RKO (cell line): ENCODE results near the gene TTC9C.
A peak's percentile ranks its signal among the peaks of the same experiment; 100 is the strongest.
"Not testable (repeated sequence)": the region's sequence is repeated elsewhere in the genome, so short reads cannot be mapped to it uniquely, and the experiment has no call there.

Source experiments
- DNase-seq: peaks from one replicate; pipeline ENCODE4 v3.0.0-alpha.2; 2016; ENCODE audit warnings: low spot score

Gene TTC9C, protein sequence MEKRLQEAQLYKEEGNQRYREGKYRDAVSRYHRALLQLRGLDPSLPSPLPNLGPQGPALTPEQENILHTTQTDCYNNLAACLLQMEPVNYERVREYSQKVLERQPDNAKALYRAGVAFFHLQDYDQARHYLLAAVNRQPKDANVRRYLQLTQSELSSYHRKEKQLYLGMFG

DNA sequence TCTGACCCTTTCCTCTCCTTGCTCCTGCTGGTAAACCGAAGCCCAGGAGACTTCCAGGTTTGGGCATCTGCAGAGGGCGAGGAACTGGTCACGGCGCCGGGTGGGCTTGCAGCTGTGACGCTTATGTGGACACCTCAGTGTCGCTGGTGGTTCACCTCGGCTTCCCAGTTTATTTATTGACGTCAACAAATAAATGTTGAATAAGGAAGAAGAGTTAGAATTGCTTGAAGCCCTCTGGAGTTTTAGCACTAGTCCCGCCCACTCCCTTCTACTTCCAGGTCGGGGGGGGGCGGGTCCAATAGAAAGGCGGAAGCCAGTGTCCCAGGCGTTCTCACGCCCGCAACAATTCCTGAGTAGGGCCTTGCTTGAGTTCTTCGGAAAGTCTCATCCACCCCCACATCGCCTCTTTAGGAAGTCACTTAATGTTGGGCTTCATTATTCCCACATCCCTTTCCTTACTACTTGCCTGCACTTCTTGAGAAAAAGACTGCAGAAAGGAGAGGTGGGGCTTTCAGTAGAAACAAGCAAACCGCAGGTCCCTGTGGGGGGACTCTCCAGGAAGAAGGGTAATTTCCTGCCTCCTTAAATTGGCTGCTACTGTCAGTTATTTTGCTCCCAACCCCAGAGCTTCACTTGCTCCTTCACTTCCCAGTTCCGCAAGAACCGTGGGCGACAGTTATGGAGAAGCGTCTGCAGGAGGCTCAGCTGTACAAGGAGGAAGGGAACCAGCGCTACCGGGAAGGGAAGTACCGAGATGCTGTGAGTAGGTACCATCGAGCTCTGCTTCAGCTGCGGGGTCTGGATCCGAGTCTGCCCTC is at the start of gene TTC9C:
Gene TTC9C (plus strand): TSS at position 316 of the 818 bp plus-strand sequence. CDS start 363 bp downstream, at position 679.
- peak; percentile 93 for DNase-seq

DNA sequence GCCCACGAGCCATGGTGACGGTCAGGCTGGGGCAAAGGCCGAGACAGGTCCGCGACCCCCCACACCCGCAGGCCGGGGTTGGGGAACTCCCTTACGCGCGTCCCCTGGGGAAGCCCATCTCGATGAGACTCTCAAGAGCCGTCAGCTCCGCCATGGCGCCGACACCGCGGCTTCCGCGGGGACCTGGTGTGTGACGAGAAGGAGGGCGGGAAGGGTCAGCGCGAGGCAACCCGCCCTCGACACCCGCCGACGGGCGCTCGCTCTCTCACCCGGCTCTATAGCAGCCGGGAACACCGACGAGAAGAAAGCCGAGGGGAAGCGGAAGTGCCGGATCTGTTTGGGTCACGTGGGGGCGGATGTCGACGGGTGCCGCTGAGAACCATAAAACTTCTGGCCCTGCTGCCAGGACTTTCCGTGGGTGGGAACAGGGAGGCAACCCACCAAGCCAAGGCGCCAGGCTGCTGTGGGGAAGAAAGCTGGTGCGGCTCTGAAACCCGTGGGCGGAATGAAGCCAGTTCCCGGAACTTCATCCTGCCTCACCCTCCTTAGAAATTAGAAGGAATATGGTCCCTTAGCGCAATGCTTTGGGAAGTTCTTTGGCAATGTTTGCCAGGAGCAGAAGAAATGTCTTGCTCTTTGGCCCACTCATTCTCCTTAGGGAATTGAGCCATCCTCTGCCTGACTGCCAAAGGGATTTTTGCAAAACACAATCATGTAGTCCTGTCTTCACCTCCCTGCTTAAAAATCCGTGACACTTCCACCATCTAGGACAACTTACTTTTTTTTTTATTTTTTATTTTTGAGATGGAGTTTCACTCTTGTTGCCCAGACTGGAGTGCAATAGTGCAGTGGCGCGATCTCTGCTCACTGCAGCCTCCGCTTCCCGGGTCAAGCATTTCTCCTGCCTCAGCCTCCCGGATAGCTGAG is 49.3 kb upstream of the TTC9C start, which contains the start of gene UBXN1:
Gene UBXN1 (minus strand): TSS at position 304 of the 927 bp plus-strand sequence. CDS start 150 bp downstream, at position 154.
- peak; percentile 93 for DNase-seq

DNA sequence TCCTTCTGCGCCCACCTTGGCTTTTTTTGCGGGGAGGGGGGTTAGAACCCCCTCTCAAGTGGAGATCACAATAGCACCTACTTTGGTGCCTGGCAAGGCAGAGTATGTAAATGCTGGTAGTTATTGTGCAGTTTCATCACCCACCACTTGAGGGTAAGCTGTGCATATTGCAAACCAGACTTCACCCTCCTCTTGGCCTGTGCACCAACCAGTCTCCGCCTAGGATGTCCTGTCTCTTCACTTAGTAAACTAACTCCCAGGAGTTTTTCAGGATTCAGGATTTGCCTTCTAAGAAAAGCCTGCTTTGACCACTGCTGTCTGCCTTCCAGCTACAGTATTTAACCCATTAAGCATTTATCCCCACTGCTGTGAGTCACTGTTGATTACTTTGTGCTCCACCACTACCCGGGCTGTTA is 47.5 kb upstream of the TTC9C start:
- peak; percentile 91 for DNase-seq

DNA sequence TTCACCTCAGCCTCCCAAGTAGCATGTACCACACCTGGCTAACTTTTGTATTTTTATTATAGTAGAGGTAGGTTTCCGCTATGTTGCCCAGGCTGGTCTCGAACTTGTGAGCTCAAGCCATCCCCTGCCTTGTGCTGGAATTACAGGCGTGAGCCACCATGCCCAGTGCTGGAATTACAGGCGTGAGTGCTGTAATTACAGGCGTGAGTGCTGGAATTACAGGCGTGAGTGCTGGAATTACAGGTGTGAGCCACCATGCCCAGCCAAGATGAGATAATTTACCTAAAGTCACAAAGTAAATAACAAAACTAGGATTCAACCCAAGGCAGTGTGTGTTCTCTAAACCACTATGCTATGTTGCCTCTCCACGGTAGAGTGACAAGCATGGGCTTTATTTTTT is 45.8 kb upstream of the TTC9C start:
- no peak for DNase-seq

DNA sequence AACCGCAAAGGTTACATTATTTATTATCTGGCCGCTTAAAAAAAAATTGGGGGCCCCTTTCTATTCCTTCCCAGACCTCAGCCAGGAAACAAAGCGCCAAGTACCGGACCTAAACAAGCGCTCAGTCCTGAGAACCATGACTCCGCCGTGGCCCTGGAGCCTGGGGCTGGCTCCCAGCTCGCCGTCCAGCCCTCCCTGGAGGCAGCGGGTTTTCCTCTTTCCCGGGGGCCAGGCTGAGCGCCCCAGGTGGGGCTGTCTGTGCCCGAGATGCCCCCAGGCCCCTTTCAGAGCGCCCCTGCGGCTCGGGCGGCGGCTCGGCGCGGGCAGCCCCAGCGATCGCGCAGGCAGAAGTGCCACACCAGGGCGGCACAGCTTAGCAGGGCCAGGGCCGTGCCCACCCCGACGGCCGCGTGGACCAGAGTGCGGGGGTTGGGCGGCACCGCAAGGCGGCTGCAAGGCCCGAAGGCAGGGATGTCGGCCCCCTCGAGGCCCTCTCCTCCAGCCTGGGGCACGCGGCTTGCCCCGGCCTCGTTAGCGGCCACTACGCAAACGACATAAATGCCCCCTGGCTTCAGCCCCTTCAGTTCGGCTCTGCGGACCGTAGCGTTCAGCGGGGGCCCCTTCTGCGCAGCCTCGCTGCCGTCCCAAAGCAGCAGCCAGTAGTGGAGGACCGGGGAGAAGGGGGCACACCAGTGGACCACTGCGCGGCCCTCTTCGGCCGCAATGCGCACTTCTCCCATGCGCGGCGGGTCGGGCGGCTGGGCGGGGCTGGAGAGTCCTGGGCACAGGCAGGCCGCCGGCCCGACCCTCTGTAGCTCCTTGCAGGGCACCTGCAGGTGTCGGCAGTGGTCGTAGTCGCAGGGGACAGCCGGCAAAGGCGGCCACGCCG is 40.5 kb upstream of the TTC9C start:
- no peak for DNase-seq

DNA sequence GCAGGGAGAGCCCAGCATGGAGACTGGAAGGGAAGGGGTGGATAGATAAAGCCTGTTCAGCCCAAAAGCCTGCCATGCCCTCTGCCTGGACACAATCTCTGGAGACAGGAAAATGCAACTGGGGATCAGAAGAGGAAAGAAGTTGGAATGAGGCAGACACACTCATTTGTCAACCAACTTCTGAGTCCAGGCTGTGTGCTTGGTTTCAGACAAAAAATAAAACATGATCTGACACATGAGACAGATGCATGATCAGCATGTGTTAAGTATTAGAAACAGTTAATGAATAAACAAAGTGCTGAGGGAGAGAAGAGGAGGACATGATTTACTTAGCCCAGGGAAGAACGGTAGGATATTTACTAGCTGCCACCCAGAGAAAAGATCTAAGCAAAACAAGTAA is 39.8 kb upstream of the TTC9C start:
- no peak for DNase-seq

DNA sequence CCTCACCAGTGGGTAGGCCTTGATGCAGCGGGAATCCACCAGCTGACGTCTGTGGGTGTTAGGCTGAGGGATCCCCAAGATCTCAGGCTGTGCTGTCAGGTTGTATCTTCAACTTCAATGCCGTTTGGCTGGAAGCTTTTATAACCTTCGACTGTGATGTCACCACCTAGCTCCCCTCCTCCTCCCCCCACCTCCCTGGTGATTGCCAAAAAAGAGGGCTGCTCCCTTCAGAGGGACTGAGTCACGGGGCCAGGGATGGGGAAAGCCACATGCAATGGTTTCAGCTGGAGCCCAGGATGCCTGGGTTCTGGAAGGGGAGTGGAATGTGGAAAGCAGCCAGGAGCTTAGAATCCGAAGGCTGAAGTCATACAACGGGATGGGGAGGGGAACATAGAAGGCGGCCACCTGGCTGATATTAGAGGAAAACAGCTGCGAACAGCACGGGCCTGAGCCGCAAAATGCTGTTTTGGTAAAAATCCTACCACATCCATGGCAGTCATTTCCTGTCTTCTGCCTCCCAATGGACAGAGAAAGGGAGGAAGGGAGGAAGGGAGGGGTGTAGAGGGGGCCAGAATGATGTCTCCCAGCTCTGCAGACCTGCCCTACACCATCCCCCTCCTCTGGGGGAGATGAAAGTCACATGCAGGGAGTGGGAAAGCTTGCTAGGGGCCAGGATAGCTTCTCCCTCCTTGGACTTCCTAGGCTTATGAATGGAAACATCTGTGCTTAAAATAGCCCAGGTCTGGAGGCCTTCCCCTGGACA is 38.7 kb upstream of the TTC9C start, which contains the start of gene LRRN4CL:
Gene LRRN4CL (minus strand): TSS at position 110 of the 763 bp plus-strand sequence. CDS start 1,022 bp downstream, outside the sequence.
- no peak for DNase-seq

DNA sequence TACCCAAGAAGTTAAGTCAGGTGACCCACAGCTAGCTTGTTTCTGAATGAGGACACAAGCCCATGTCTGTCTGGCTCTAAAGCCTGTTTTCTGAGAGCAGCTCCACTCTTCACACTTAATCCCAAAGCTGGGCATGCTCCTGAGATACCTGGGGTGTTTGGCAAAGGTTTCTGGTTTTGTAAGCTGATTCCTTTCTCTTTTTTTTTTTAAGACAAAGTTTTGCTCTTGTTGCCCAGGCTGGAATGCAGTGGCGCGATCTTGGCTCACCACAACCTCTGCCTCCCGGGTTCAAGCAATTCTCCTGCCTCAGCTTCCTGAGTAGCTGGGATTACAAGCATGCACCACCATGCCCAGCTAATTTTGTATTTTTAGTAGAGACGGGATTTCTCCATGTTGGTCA is 34.7 kb upstream of the TTC9C start:
- DNase-seq: not testable (repeated sequence)

DNA sequence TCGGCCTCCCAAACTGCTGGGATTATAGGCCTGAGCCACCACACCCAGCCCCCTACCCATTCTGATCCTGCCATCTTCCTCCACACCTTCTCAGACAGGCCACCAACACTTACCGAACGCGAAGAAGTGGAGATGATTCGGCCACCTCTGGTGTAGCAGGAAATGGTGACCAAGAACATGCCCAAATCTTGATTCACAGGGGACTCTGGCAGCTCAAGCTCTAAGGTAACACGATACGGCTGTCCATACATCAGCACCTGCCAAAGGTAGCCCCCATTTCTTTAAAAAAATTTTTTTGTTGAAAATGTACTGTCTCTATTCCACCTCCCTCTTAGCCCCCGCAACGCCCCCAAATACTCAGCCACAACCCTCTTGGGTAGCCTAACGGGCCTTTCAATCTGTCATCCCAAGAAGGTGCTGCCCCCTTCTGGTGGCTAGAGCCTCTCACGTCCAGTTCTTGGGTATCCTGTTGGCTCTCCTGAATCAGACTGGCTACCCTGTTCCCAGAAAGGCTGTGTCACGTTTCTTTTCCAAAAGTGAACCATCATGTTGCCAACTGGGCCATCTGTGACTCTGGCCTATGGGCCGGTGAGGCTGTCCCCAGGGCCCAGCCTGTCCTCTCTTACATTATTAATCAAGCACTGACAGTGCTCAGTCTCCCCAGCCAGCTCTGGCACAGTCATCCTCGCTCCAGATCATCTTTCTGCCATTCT is 33.7 kb upstream of the TTC9C start:
- peak; percentile 80 for DNase-seq

DNA sequence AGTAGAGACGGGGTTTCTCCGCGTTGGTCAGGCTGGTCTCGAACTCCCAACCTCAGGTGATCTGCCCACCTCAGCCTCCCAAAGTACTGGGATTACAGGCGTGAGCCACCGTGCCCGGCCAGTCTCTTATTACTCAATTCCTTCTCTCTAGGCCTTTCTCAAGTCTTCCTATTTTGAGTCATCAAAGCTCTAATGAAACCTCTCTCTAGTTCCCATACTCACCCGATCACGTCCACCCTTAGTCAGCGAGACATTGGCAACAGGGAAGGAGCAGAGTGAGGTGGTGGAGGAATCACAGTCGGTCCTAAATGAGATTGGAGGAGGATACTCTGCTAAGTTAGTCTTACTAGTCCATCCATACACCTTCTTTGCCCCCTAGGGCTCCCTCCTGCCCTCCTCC is 26.0 kb upstream of the TTC9C start:
- no peak for DNase-seq

DNA sequence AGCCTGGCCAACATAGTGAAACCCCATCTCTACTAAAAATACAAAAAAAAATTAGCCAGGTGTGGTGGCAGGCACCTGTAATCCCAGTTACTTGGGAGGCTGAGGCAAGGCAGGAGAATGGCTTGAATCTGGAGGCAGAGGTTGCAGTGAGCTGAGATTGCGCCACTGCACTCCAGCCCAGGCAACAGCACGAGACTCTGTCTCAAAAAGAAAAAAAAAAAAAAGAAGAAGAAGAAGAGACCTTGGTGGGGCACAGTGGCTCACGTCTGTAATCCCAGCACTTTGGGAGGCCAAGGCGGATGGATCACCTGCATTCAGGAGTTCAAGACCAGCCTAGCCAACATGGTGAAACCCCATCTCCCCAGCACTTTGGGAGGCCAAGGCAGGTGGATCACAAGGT is 24.4 kb upstream of the TTC9C start:
- not testable (repeated sequence) for DNase-seq

DNA sequence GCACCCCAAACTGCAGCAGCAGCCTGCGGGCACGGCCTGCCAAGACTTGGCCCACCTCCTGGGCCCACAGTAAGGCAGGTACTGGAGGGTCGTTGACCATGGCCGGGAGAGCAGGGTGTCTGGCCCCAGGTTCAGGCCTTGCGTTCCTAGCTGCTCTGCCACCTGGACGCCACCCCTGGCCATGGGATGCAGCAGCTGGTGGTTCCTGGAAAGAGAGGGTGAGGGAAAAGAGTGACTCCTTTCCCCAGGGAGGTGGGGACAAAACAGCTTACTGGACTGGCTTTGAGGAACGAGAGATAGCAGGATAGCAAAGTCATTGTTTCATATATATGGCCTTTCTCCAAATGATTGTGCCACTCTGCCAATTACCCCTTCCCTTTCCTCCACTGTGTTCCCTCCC is 22.9 kb upstream of the TTC9C start:
- DNase-seq: peak; percentile 45

DNA sequence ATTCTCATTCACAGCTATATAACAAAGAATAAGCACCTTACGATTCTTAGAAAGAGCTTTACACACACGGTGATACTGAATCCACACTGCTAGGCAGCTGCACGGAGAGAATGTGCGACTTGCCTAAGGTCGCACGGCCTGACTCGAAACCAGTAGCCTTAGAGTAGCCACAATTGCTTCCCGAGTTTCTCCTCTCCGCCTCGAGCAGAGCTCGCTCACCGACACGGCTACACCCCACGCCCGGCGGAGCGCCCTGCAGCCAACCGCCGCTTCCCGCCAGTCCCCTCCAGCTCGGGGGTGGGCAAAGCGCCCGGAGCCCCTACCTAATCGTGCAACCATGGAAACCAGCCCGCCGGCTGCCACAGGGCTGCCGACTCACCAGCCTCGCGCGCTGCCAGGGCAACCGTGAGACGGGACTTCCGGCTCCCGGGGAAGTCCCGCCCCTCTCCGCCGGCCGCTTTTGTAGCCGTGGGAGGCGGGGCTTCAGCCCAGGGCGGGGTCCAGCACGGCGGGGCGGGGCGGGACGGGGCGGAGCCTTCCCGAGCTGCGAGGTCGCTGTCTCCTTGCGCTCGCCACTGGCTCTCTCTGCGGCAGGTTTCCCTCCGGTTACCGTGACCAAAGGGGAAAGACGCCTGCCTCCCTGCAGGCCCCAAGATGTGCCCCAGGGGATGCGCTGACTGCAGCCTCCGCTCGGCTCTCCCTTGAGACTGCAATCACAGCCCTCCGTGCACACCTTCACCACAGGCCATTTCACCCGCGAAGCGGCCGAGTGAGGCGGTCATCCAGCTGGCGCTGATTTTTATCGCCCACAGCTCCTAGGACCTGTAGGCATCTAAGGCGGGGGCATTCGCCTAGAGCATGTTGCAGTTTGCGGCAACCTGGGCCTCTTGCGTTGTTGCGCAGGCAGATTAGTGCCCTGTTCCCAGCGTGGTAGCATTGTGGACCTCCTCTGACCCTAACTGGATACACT is 22.1 kb upstream of the TTC9C start:
- DNase-seq: peak; percentile 95

DNA sequence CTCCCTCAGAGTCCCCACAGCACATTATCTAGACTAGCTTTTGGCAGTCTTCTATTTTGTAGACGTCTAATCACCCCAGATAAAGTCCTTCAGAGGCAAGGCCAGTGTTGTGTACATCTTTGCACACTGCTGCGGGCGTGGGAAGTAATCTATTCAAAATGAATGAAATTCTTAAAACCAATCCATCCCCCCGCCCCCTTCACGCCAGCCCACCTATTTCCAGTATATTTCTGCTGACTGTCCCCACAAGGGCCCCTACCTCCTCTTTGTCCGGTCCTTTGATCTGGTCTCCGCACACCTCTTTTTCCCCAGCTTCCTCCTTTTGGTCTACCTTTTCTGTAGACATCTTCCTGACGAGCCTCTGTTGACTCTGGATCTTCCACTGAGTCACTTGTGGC is 21.4 kb upstream of the TTC9C start:
- no peak for DNase-seq

DNA sequence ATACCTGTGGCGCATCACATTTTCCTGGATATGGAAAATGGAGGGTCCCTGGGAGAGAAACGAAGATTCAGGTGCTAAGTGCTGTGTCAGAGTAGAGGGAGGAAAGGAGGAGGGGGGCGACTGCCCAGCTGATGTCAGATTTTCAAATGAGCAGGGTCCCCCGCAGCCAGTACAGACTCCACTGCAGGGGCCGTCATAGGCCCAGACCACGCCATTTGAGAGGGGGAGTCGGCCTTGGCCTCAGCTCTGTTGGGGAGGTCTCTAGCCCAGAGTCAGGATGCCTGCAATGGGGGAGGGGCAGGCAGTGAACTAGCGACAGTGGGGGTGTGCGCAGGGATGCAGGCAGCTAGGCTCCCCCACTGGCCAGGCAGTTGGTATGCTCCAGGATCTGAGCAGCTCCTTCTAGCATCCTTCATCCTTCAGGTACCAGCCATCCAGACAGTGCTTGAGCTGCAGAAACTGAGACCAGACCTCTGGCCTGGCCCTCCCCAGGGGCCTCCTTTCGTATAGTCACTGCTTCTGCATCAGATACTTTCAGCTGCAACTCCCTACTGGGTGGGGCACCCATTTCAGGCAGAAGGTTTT is 20.9 kb upstream of the TTC9C start, which contains the start of the genes BSCL2 and GNG3:
Gene BSCL2 (minus strand): TSS at position 148 of the 585 bp plus-strand sequence. CDS start 229 bp downstream, outside the sequence.
Gene GNG3 (plus strand): TSS at position 400 of the 585 bp plus-strand sequence. CDS start 620 bp downstream, outside the sequence.
- no peak for DNase-seq

DNA sequence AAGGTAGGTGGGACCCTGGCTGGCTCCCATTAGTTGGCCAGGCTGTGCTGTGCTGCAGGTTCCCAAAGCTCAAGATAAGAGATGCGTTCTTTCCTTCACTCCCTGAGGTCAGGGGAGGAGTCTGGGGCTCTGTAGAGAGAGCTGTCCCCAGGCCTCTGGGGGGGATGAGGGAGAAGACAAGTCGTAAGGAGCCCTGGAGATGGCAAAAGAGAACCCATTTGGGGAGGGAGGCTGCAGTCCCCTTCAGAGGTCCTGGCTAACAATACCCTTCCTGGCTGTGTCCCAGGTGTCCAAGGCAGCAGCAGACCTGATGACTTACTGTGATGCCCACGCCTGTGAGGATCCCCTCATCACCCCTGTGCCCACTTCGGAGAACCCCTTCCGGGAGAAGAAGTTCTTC is 19.9 kb upstream of the TTC9C start:
- no peak for DNase-seq

DNA sequence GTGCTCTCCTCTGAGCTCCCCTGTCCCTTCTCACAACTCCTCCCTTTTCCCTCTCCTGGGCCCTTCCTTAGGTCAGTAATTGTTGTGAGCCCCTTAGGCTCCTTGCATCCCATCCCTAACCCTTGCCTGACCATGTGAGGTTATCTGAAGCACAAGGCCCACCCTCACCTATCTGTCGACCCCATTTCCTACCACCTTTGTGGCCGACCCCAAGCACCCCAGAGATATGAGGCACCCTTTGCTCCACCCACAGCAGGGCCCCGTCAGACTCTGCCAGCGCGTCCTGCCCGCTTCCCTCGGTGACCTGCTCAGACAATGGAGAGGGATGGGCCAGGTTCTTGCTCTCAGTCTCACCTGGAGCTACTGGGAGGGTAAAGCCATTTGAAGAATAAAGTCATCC is 19.5 kb upstream of the TTC9C start:
- DNase-seq: no peak
